RKO (cell line): ENCODE data around the gene ATP8B1.

Experiments
- DNase-seq: peaks from one replicate; pipeline ENCODE4 v3.0.0-alpha.2; 2016; ENCODE audit warnings: low spot score

ATP8B1 gene

GRCh38 chr18:57819119-57819518 lies 16.0 kb upstream of the ATP8B1 start:
- DNase-seq: no peak

GRCh38 chr18:57816208-57816954 lies 13.3 kb upstream of the ATP8B1 start:
- no peak for DNase-seq

- DNase-seq: no peak
These were observed 11.4 kb upstream of the ATP8B1 start for GRCh38 chr18:57814555-57814954.

GRCh38 chr18:57813245-57813644 lies 10.1 kb upstream of the ATP8B1 start:
- DNase-seq: peak; percentile 71

- no peak for DNase-seq
These were observed 9.0 kb upstream of the ATP8B1 start for GRCh38 chr18:57812126-57812477.

- peak; percentile 16 for DNase-seq
These were observed 8.5 kb upstream of the ATP8B1 start for GRCh38 chr18:57811477-57812125.

GRCh38 chr18:57809190-57809589 lies 6.1 kb upstream of the ATP8B1 start:
- DNase-seq: no peak

- no peak for DNase-seq
These were observed 4.4 kb upstream of the ATP8B1 start for GRCh38 chr18:57807336-57808117.

GRCh38 chr18:57806978-57807285 lies 3.8 kb upstream of the ATP8B1 start:
- peak; percentile 11 for DNase-seq

GRCh38 chr18:57806201-57806977 lies 3.3 kb upstream of the ATP8B1 start:
- no peak for DNase-seq

GRCh38 chr18:57805117-57805516 lies 2.0 kb upstream of the ATP8B1 start:
- DNase-seq: no peak

GRCh38 chr18:57804557-57804956 lies 1.4 kb upstream of the ATP8B1 start:
- DNase-seq: no peak

- no peak for DNase-seq
These were observed 657 bp downstream of the ATP8B1 start for GRCh38 chr18:57802213-57803102.

GRCh38 chr18:57801761-57802212 lies 1.3 kb downstream of the ATP8B1 start:
- DNase-seq: no peak

- no peak for DNase-seq
These were observed 1.8 kb downstream of the ATP8B1 start for GRCh38 chr18:57801325-57801724.

GRCh38 chr18:57798713-57799373 lies 4.3 kb downstream of the ATP8B1 start:
- no peak for DNase-seq

- no peak for DNase-seq
These were observed 5.9 kb downstream of the ATP8B1 start for GRCh38 chr18:57797209-57797651.

GRCh38 chr18:57794951-57795728 lies 8.0 kb downstream of the ATP8B1 start:
- DNase-seq: no peak

GRCh38 chr18:57793302-57793986 lies 9.7 kb downstream of the ATP8B1 start:
- no peak for DNase-seq
